ENCODE results near the gene MACROH2A2.
"Not testable (repeated sequence)": the region's sequence is repeated elsewhere in the genome, so short reads cannot be mapped to it uniquely, and the experiment has no call there.

Gene MACROH2A2

DNA sequence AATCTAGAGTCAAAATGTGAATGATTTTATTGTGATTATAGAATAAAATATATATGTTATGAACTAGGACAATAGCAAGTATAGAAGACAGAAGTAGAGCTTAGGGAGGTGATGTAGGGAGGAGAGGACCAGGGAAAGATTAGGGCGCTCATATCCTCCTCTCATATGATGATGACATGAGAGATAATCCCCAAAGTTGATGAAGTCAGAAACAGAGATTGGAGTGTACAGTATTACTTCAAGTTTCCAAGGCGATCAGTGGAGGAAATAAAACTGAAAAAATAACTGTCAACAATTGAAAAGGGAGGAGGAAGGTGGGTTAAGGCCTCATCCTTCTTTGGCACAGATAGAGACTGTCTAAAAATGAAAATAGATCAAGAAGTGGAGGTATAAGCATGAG, 14.9 kb downstream of the MACROH2A2 start:
- DNase-seq (ENCODE audit: low read depth in 2 of 2) = no peak

DNA sequence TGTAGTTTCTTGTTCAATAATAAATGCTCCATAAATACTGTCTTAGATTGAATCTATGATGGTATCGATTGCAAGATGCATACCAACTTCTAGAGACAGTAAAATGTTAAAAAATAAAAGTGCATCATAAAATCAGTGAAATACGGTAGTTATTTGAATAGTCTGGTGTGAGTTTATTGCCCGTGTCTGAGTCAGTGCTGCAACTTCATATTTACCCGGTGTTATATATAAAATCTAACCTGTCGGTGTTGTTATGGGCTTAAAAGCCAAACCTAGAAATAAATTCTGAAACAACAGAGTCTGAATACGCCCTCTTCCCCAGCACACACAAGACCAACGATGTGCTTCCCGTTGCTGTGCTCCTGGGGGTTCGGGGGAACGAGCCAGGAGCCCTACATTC, 16.3 kb downstream of the MACROH2A2 start:
- DNase-seq (ENCODE audit: low read depth in 2 of 2) = no peak

DNA sequence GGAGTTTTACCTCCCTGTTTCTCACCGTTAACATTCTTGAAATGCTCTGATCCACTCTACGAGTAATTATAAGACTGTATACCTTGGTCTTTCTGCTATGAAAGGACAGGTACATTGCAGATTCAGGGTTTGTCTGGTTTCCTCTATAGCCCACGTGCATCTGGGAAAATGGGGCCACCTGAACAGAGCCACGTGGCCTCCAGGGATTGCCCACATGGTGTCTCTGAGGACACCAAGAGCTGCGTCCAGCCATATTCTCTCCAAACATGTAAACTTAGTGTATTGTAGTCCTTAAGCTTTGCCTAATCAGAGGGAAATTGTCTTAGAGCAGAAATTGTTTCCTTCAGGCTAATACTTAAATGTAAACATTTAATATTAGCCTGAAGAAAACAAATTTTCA, 16.7 kb downstream of the MACROH2A2 start:
- no peak for DNase-seq (ENCODE audit: low read depth in 2 of 2)

DNA sequence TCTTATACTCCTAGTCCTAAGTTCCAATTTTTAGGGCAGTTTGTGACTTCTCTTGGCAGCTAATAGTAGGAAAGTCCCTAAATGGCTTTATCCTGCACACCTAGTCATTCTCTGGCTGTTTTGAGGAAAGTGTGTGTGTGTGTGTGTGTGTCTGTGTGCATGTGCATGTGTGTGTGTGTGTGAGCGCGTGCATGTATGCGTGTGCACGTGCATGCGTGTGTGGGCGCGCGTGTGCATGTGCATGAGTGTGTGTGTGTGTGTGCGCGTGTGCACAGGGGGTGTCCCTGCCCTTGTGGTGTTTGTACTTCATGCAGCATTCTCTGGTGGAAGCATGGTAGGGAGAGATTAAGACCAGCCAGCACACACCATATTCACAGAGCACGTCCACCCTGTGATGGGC, 18.2 kb downstream of the MACROH2A2 start:
- DNase-seq (ENCODE audit: low read depth in 2 of 2) = no peak

DNA sequence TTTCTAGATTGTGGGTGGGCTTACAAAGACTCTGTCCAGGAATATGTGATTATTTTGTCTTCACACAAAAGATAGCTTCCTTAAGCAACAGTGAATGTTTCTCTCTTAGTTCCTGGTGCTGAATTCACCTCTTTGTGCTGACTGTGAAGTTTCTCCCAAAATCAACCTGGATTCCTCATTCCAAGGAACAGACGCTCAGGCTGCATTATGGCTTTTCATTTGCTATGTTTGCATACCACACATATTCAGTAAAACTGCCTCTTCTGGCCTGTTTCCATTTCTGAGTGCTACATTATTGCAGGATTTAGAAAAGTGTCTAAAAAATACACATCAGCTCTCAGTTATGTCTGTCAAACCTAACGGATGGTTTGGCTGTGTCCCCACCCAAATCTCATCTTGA, 21.5 kb downstream of the MACROH2A2 start:
- DNase-seq (ENCODE audit: low read depth in 2 of 2) = no peak

DNA sequence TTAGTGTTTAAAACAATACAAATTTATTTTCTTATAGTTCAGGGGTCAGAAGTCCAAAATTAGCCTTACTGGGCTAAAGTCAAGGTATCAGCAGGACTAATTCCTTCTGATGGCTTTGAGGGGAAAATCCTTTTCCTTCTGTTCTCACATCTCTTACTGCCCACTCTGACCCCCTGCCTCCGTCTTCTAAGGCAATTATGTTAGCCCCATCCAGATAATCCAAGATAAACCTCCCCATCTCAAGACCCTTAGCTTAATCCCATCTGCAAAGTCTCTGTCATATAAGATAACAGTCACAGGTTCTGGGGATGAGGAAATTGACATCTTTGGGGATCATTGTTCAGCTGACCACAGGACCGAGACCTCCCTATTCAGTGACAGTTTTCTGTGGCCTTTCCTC, 22.3 kb downstream of the MACROH2A2 start:
- DNase-seq (ENCODE audit: low read depth in 2 of 2) = no peak

DNA sequence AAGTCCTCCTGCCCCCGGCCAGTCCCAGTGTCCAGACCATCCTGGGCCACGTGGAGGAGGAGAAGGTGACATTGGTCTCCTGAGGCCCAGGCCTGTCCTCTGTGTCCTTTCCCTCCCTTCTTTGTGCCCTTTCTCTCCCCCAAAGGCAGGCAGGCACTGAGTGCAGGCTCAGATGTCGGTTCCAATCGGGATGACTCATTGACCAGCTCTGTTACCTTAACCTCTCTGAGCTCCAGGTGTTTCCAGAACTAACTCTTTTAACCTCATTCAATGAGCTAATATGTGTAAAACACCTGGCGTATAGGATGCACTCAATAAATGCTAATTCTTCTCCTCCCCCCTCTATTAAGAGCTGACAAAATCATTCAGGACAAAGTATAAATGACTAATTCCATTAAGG, 25.7 kb downstream of the MACROH2A2 start:
- no peak for DNase-seq (ENCODE audit: low read depth in 2 of 2)

DNA sequence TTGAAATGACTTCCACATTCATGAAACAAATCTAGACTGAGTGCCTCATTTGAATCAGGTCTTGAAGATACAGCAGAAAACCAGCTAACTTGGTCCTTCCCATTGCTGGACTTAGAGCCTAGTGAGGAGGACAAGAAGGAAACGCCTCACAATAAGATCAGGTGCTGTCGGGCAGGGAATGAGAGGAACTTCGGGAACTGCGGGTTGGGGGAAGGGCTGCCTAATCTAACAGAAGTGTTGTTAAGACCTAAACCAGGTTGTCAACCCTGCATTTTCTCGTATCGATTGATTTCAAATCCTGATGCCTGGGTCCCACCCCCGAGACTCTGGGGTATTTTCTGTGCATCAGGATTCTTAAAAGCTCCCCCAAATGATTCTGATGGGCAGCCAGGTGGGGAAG, 26.3 kb downstream of the MACROH2A2 start:
- DNase-seq (ENCODE audit: low read depth in 2 of 2) = no peak

DNA sequence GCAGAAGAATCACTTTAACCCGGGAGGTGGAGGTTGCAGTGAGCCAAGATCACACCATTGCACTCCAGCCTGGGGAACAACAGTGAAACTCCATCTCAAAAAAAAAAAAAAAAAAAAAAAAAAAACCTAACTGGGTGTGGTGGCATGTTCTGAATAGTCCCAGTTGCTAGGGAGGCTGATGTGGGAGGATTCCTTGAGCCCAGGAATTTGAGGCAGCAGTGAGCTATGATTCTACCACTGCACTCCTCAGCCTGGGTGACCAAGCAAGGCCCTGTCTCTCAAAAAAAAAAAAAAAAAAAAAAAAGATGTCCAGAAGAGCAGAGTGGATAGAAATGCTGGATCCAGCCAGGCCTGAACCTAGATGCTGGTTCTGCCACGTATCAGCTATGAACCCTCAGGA, 28.1 kb downstream of the MACROH2A2 start:
- not testable (repeated sequence) for DNase-seq (ENCODE audit: low read depth in 2 of 2)

DNA sequence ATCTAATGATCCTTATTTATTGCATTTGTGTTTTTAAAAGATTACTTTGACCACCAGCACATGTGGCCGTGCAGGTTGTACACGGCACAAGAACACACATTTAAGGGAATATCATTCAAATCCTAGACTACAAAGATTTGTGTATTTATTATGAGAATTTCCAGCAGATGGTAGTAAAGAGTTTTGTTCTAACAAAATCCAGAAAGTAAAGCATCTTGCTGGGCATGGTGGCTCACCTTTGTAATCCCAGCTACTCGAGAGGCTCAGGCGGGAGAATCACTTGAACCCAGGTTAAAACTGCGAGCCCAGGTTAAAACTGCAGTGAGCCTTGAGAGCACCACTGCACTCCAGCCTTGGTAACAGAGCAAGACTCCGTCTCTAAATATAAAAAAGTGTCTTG, 31.5 kb downstream of the MACROH2A2 start:
- no peak for DNase-seq (ENCODE audit: low read depth in 2 of 2)

DNA sequence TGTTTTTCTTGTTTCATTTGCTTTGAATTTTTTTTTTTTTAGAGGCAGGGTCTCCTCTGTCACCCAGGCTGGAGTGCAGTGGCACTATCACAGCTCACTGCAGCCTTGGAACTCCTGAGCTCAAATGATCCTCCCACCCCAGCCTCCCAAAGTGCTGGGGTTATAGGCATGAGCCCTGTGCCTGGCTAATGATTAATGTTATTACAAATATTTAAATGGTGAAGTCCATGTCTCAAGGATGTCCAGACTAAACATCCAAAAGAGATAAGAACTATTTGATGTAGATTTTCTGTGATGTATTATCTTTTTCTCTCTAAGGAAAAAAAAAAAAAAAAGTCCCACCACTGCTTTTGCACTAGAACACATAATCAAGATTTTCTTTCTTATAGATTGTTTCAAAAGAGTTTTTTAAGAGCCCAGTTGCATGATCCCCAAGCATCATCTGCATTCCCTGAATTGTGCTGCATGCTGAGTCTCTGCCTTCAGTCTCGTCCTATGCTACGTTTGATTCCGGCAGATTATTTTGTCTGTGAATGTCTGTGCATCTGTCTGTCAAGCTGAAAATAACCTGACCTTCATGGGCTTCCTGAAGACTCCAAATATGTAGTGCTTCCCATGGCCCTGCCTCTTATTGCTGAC, 33.4 kb downstream of the MACROH2A2 start:
- no peak for DNase-seq (ENCODE audit: low read depth in 2 of 2)

DNA sequence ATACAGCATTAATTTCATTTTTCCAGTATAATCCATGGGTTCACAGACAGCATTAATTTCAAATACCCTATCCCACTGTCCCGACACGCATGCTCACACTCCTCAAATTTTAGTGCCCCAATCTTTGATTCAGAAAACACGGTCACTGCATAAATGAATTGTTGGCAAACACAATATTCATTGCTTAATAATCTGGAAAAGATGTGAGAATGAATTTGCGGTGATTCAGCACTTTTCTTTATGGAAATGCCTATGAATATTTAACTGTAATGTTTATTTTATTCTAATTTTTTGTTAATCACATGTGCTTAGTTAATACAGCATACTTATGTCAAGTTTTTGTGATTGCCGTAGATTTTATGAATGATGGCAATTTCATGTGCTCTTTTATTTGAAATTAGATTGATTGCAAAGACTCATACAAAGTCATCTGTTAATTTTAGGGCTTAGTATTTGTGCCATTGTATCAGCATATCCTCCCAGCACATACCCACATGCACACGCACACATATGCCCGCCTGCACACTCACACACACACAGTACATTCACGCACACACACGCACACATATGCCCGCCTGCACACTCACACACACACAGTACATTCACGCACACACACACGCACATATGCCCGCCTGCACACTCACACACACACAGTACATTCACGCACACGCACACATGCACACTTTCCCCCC, 35.1 kb downstream of the MACROH2A2 start:
- DNase-seq (ENCODE audit: low read depth in 2 of 2) = no peak

DNA sequence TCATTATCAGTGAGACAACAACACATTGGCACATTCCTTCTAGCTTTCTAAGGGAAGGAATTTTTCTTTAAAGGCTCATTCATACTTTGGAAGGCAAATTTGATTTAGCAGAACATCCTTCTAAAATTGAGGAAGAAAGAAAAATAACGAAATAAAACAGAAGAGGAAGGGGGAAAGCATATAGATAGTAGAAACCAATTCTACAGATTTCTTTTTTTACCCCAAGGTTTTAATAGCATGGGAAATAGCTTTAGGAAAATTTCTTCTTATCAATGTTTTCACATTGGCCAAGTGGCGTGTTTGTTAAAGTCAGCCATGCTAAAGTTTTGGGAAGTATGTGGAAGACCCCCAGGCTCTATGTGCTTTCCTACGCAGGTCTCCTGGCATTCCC, 35.7 kb downstream of the MACROH2A2 start:
- DNase-seq (ENCODE audit: low read depth in 2 of 2) = no peak

DNA sequence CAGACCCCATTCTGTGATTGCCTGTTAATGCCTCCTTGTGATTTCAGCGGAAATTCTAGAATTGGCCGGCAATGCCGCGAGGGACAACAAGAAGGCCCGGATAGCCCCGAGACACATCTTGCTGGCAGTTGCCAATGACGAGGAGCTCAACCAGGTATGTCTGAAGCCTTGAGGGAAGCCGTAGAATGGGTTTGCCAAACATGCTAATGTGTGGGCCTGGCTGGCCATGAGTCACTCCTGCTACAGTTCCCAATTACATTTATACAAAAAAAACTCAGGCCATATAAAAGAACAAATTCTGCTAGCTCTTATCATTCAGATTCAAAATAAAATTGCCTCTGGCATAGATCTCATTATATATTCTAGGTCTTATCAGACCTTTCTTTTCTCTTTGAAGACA, 37.4 kb downstream of the MACROH2A2 start:
- no peak for DNase-seq (ENCODE audit: low read depth in 2 of 2)

DNA sequence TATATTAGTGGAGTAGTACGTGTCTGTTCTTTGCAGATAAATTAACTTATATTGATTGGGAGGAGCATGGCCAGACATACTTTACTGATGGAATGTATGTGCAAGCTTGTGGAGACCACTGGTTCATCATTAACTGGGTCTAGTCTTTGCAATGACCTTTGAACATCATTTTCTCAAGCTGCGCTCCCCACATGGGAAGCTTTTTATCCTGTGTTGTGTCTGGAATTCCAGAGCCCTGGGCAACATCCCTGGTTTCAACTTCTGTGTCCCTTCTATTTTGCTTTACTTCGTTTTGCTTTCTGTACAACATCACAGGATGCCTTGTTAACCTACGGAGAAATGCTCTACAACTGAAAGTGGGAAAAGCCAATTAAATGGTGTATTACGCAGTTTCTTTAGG, 38.3 kb downstream of the MACROH2A2 start:
- no peak for DNase-seq (ENCODE audit: low read depth in 2 of 2)

DNA sequence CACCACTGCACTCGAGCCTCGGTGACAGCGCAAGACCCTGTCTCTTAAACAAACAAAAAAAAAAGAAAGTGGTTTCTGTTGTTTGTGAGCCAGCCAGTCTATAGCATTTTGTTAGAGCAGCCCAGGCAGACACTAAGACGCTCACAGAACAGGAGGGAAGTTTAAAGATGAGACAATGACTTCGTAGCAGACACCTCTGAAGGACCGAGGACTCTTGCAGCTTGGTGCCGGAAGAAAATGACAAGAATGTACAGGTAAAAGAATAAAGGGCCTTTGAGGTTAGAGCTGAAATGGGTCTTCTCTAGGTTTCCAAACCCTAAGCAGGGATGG, 39.7 kb downstream of the MACROH2A2 start:
- DNase-seq (ENCODE audit: low read depth in 2 of 2) = no peak

DNA sequence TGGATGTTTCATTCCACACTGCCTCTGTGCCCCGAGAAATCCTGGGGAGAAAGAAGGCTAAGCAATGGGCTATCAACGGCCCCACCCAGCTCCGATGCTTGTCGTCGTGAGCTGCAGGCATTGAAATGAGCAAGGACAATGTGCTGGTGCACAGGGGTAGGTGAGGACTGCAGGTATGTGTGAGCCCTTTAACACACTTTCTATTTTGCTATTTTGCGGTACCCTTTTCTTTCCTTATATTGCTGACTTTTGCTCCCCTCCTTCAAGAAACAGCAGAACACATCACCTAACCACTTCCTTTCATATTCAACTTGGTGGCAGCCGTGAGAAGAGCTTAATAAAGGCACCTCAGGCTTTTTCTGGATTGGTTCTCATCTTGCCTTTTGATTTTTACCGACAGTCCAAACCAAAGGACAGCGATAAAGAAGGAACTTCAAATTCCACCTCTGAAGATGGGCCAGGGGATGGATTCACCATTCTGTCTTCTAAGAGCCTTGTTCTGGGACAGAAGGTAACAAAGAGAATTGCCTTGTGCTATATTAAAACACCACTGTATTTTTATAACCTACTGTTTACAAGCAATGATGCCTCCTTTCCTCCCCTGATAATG, 40.8 kb downstream of the MACROH2A2 start:
- DNase-seq (ENCODE audit: low read depth in 2 of 2) = peak in 1 of 2 donors; percentile 9

DNA sequence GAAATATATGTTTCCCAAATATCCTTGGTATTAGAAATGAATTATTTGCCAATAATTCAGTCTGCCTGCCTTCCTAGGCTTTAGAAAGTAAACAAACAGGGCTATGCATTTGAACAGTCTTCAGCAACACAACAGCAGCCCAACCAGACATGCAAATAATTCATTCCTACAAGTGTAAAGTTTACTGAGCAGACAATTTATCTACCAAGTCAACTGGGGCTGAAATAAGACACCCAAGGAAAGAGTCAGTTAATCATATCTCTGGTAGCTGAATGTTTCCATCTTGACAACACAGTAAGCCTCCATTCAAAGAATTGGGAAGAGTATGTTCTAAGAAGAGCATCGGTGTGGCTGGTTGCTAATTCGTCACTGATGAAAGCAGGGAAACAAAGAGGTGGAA, 41.6 kb downstream of the MACROH2A2 start:
- DNase-seq (ENCODE audit: low read depth in 2 of 2) = no peak

DNA sequence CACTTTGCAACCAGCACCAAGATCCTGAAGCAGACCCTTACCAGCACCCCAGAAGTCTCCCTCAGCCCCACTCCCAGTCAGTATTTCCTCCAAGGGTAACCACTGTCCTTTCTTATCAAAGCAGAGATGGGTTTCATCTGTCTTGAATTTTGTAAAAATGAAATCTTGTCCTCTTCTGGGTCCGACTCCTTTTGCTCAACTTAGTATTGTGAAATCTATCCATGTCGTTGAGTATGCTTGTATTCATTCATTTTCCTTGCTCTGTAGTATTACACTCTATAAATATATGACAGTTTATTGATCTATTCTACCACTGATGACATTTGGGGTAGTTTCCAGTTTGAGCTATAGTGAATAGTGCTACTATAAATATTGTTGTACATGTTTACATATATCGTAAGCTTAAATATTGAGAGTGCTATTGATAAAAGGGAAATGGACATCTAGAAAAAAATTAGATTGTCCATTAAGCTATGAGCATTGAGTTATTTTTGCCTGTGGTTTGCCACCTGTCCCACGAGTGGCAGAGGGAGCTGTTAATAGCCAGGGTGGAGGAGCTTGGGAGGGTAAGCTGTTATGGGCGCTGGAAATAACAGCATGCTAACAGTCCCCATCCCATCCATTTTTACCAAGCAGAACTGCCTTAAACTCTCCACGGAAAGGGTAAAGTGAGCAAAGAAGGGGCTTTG, 43.5 kb downstream of the MACROH2A2 start:
- no peak for DNase-seq (ENCODE audit: low read depth in 2 of 2)

DNA sequence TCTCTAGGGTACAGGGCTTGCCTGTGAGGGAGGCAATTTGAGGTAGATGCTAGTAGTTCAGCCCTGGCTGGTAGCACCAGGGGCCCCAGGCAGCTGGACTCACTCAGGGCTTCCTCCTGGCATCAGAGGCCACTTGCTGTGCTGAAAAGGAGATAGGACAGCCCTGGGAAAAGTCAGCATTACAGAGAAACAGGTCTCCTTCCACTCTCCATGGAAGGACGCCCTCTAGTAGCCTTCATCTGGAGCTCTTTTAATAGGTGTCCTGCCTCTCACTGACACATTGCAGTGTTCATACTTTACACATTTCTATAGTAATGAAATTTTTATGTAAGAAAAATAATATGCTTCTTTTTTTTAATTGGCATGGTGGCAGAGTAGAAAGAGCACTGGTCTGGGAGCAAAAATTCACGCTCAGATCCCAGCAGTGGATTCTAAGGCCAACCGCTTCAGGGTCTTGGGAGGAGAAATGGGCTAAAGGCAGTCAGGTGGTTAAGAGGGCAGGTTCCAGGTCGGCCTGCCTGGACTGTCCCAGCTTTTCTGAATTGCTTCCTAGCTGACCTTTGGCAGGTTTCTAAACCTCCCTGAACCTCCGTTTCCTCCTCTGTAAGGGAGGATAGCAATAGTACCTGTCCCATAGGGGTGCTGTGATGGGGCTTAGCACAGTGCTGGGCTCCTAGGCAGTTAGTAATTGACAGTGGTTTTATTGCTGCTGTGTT, 44.2 kb downstream of the MACROH2A2 start:
- DNase-seq (ENCODE audit: low read depth in 2 of 2) = no peak

DNA sequence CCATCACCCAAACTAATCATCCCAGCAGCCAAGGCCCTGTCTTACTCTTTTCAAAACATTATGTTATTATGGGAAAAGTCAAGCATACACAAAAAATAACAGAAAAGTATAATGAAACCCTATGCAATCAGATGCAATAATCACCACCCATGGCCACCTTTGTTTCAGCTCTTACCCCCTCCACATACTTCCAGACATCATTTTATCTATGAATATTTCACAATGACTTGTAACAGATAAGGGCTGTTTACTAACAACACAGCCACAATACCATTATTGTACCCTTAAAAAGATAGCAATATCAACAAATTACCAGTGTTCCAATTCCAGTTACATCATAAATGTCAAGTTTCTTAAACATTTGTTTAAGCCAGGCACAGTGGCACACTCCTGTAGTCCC, 44.8 kb downstream of the MACROH2A2 start:
- DNase-seq (ENCODE audit: low read depth in 2 of 2) = no peak

DNA sequence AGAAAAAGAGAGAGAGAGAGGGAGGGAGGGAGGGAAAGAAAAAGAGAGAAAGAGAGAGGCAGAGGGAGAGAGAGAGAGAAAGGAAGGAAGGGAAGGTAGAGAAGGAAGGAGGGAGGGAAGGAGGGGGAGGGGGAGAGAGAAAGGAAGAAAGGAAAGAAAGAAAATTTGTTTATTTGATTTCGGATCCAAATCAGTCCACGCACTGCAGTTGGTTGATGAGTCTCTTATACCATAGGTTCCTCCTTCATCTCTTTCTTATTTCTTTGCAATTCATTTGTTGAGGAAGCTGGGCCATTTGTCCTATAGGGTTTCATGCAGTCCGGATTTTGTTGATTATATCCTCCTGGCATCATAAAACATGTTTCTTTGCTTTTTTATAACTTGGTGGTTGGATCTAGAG, 45.6 kb downstream of the MACROH2A2 start:
- no peak for DNase-seq (ENCODE audit: low read depth in 2 of 2)

All from stimulated activated CD8-positive, alpha-beta memory T cell treated with anti-CD3 and anti-CD28 coated beads, Interleukin-2, amount 100 ng/mL, for 48 hours (primary cell).